H1 (cell line): ENCODE data around the gene ZNF527. TPM values are rescaled to one million over a fixed set of nuclear protein-coding genes. Genes with fewer than 3 reads are reported as not detected.
A peak's percentile ranks its signal among the peaks of the same experiment; 100 is the strongest.

Experiments used
- CTCF ChIA-PET: fragments of 300-600 bp; sonication (Branson Sonifier 250); formaldehyde crosslinking; loops from one replicate; lab custom pipeline; 2021; ENCODE audit not compliant: partially characterized antibody; lab: Charles Lee
- POLR2A ChIA-PET: fragments of 300-600 bp; sonication (Branson Sonifier 250); formaldehyde crosslinking; loops from one replicate; lab custom pipeline; 2021; ENCODE audit warnings: inconsistent platforms; ENCODE audit not compliant: partially characterized antibody; lab: Charles Lee
- DNase-seq, 2 experiments: peaks; one replicate each; pipeline versions ENCODE4 v3.0.0 to v3.0.0-alpha.2; 2010 to 2022; ENCODE audit warnings: low spot score in 2 of 2, low read depth in 1 of 2, mixed read lengths in 1 of 2
- FAIRE-seq: peaks from 2 replicates; lab custom pipeline; 2011; peaks lifted over from hg19 to GRCh38; lab: Jason Lieb, UNC
- H2AFZ ChIP-seq: 2 replicates; pipeline ENCODE4 v1.8.1; 2012; ENCODE audit warnings: low read length, inconsistent platforms
- H2AK5ac ChIP-seq: 2 replicates; pipeline ENCODE4 v1.6.1; 2013; ENCODE audit warnings: low read depth, low read length
- H2BK120ac ChIP-seq: replicated peaks from 2 replicates; pipeline ENCODE3; 2013; ENCODE audit warnings: low read depth, low read length, inconsistent platforms
- H2BK12ac ChIP-seq: 2 replicates; pipeline ENCODE4 v1.6.1; 2013; ENCODE audit warnings: low read depth, low read length
- H2BK15ac ChIP-seq: 2 replicates; pipeline ENCODE4 v1.6.1; 2013; ENCODE audit warnings: low read length
- H2BK20ac ChIP-seq: 2 replicates; pipeline ENCODE4 v1.6.1; 2013; ENCODE audit warnings: low read length
- H2BK5ac ChIP-seq: 2 replicates; pipeline ENCODE4 v1.6.1; 2013; ENCODE audit warnings: low read depth, low read length
- H3K14ac ChIP-seq: 2 replicates; pipeline ENCODE4 v1.6.1; 2013; ENCODE audit warnings: inconsistent platforms; ENCODE audit not compliant: insufficient read length
- H3K18ac ChIP-seq: 2 replicates; pipeline ENCODE4 v1.6.1; 2013; ENCODE audit warnings: low read length; ENCODE audit errors: extremely low read depth
- H3K23ac ChIP-seq: 2 replicates; pipeline ENCODE4 v1.6.1; 2013; ENCODE audit warnings: inconsistent platforms; ENCODE audit not compliant: insufficient read length
- H3K23me2 ChIP-seq: 2 replicates; pipeline ENCODE4 v1.6.1; 2013; ENCODE audit warnings: low read depth, low read length
- H3K27ac ChIP-seq: 2 replicates; pipeline ENCODE4 v1.6.1; 2011; ENCODE audit warnings: low read depth, low read length, inconsistent platforms
- H3K27me3 ChIP-seq, 4 experiments: replicated peaks in 1 of 4; 1 replicate in 1 of 4; 2 replicates in 3 of 4; pipeline versions ENCODE4 v1.6.1 to v1.8.1; 2011 to 2013; ENCODE audit warnings: low read length in 3 of 4, mild to moderate bottlenecking in 3 of 4, inconsistent platforms in 2 of 4, mixed read lengths in 2 of 4, moderate library complexity in 1 of 4; ENCODE audit not compliant: control insufficient read depth in 3 of 4, insufficient read depth in 3 of 4; ENCODE audit errors: extremely low read depth in 1 of 4
- H3K36me3 ChIP-seq, 4 experiments: 2 replicates each; pipeline versions ENCODE4 v1.6.1 to v1.8.1; 2011 to 2013; ENCODE audit warnings: mild to moderate bottlenecking in 4 of 4, low read length in 3 of 4, moderate library complexity in 2 of 4, control low read depth in 1 of 4, inconsistent platforms in 1 of 4; ENCODE audit not compliant: insufficient read depth in 4 of 4, control insufficient read depth in 2 of 4
- H3K4ac ChIP-seq: replicated peaks from 2 replicates; pipeline ENCODE3; 2013; ENCODE audit warnings: low read length, low read depth, mixed read lengths, inconsistent platforms; ENCODE audit not compliant: insufficient read length
- H3K4me1 ChIP-seq, 4 experiments: replicated peaks in 1 of 4; 1 replicate in 1 of 4; 2 replicates in 3 of 4; pipeline versions ENCODE4 v1.6.1 to v1.8.1; 2011 to 2013; ENCODE audit warnings: low read length in 3 of 4, inconsistent platforms in 2 of 4, mixed read lengths in 1 of 4; ENCODE audit not compliant: insufficient read depth in 4 of 4, control insufficient read depth in 3 of 4
- H3K4me2 ChIP-seq, 2 experiments: 2 replicates each; pipeline versions ENCODE4 v1.6.1 to v1.8.1; 2011 to 2013; ENCODE audit warnings: low read depth in 2 of 2, low read length in 2 of 2, control low read depth in 1 of 2, inconsistent platforms in 1 of 2, mild to moderate bottlenecking in 1 of 2; ENCODE audit not compliant: insufficient read depth in 1 of 2
- H3K4me3 ChIP-seq, 4 experiments: fragments of 200-600, 300-600 bp in 1 of 4; sonication (generic), shearing (Covaris generic), sonication (Bioruptor Twin) in 1 of 4; 2 replicates each; pipeline versions ENCODE4 v1.5.1 to v1.8.1; 2011 to 2016; ENCODE audit warnings: low read length in 4 of 4, low read depth in 3 of 4, control low read depth in 2 of 4, inconsistent platforms in 2 of 4, mild to moderate bottlenecking in 2 of 4, mixed read lengths in 1 of 4, moderate library complexity in 1 of 4; ENCODE audit not compliant: insufficient read depth in 2 of 4; ENCODE audit errors: extremely low read depth in 1 of 4
- H3K56ac ChIP-seq: replicated peaks from 2 replicates; pipeline ENCODE3; 2013; ENCODE audit warnings: low read depth, mild to moderate bottlenecking, mixed read lengths, low read length, inconsistent platforms; ENCODE audit not compliant: insufficient read length
- H3K79me1 ChIP-seq: 2 replicates; pipeline ENCODE4 v1.6.1; 2013; ENCODE audit warnings: low read depth, low read length, control low read depth
- H3K79me2 ChIP-seq, 2 experiments: 2 replicates each; pipeline versions ENCODE4 v1.6.1 to v1.8.1; 2012 to 2013; ENCODE audit warnings: low read length in 2 of 2, mild to moderate bottlenecking in 2 of 2, inconsistent platforms in 1 of 2; ENCODE audit not compliant: insufficient read depth in 2 of 2, control insufficient read depth in 1 of 2
- H3K9ac ChIP-seq, 4 experiments: replicated peaks in 1 of 4; 1 replicate in 1 of 4; 2 replicates in 3 of 4; pipeline versions ENCODE4 v1.6.1 to v1.8.1; 2011 to 2013; ENCODE audit warnings: low read depth in 3 of 4, low read length in 3 of 4, control low read depth in 2 of 4, mild to moderate bottlenecking in 2 of 4, moderate library complexity in 2 of 4, inconsistent platforms in 1 of 4; ENCODE audit errors: extremely low read depth in 1 of 4
- H3K9me3 ChIP-seq, 2 experiments: 2 replicates each; pipeline versions ENCODE4 v1.6.1 to v1.8.1; 2012 to 2013; ENCODE audit warnings: mild to moderate bottlenecking in 2 of 2, moderate library complexity in 2 of 2, control low read depth in 1 of 2, inconsistent platforms in 1 of 2, low read depth in 1 of 2, low read length in 1 of 2, mixed read lengths in 1 of 2; ENCODE audit not compliant: insufficient read depth in 2 of 2
- H4K20me1 ChIP-seq, 2 experiments: replicated peaks in 1 of 2; 2 replicates each; pipeline versions ENCODE3 to v1.8.1; 2011 to 2013; ENCODE audit warnings: inconsistent platforms in 2 of 2, low read length in 2 of 2, mild to moderate bottlenecking in 1 of 2; ENCODE audit not compliant: insufficient read depth in 2 of 2, control insufficient read depth in 1 of 2
- H4K5ac ChIP-seq: 2 replicates; pipeline ENCODE4 v1.6.1; 2013; ENCODE audit warnings: low read length, low read depth, mixed read lengths, inconsistent platforms; ENCODE audit not compliant: insufficient read length
- H4K8ac ChIP-seq: 2 replicates; pipeline ENCODE4 v1.8.0; 2013; ENCODE audit warnings: mild to moderate bottlenecking, moderate library complexity, low read length, inconsistent platforms; ENCODE audit not compliant: insufficient read depth; ENCODE audit errors: extremely low read depth
- H4K91ac ChIP-seq: replicated peaks from 2 replicates; pipeline ENCODE3; 2013; ENCODE audit warnings: low read length, mixed read lengths, inconsistent platforms; ENCODE audit not compliant: insufficient read length
- EGR1 ChIP-seq: IDR thresholded peaks from 2 replicates; pipeline ENCODE4 v1.6.1; 2011; ENCODE audit warnings: low read depth, low read length, borderline replicate concordance
- EZH2 ChIP-seq: fragments of 200-600 bp; sonication (generic); IDR thresholded peaks from 2 replicates; pipeline ENCODE4 v1.7.1; 2012; ENCODE audit warnings: low read depth, mild to moderate bottlenecking, moderate library complexity, low read length, inconsistent platforms; ENCODE audit not compliant: severe bottlenecking
- GABPA ChIP-seq: IDR thresholded peaks from 2 replicates; pipeline ENCODE4 v1.6.1; 2011; ENCODE audit warnings: mild to moderate bottlenecking, low read length, moderate library complexity, borderline replicate concordance; ENCODE audit not compliant: insufficient read depth
- POU5F1 ChIP-seq: IDR thresholded peaks from 2 replicates; pipeline ENCODE4 v1.6.1; 2011; ENCODE audit warnings: low read depth, mild to moderate bottlenecking, low read length, moderate library complexity
- RAD21 ChIP-seq, 2 experiments: IDR thresholded peaks in 1 of 2; conservative IDR thresholded peaks in 1 of 2; 2 replicates each; pipeline ENCODE4 v1.6.1; 2011; ENCODE audit warnings: low read depth in 2 of 2, low read length in 2 of 2, improper control_type of control experiment in 1 of 2, inconsistent platforms in 1 of 2, mild to moderate bottlenecking in 1 of 2, moderate library complexity in 1 of 2
- RXRA ChIP-seq: IDR thresholded peaks from 2 replicates; pipeline ENCODE4 v1.6.1; 2011; ENCODE audit warnings: low read depth, mild to moderate bottlenecking, low read length, moderate library complexity; ENCODE audit not compliant: insufficient read depth
- SP1 ChIP-seq: IDR thresholded peaks from 2 replicates; pipeline ENCODE4 v1.6.1; 2011; ENCODE audit warnings: low read depth, low read length
- SP2 ChIP-seq: IDR thresholded peaks from 2 replicates; pipeline ENCODE4 v1.6.1; 2012; ENCODE audit warnings: mild to moderate bottlenecking, low read length, inconsistent platforms
- SP4 ChIP-seq: IDR thresholded peaks from 2 replicates; pipeline ENCODE4 v1.6.1; 2012; ENCODE audit warnings: low read length, inconsistent platforms
- WGBS, 2 experiments: shearing (Covaris generic) in 1 of 2; methylation state at CpG; one replicate each; pipeline versions ENCODE4 v1.1.6 to v1.1.7; 2013 to 2015; ENCODE audit warnings: low lambda C conversion rate in 2 of 2, mixed read lengths in 2 of 2, inconsistent platforms in 1 of 2, low coverage in 1 of 2, missing lambda C conversion rate in 1 of 2; ENCODE audit not compliant: insufficient replicate concordance in 2 of 2, insufficient coverage in 1 of 2, insufficient read length in 1 of 2; ENCODE audit errors: extremely low coverage in 1 of 2, missing lambda C conversion rate in 1 of 2; 5-methylcytosine and 5-hydroxymethylcytosine counted together
- polyA plus RNA-seq, 7 experiments: library from polyadenylated mRNA; depleted of rRNA in 3 of 7; stranded (reverse) in 5 of 7; unstranded in 2 of 7; fragments of >200 nt in 5 of 7; fragments of 200-250 nt in 2 of 7; gene quantifications; 1 replicate in 5 of 7; 2 replicates in 1 of 7; 4 replicates in 1 of 7; pipeline versions ENCODE4 v1.2.1 to v1.2.3, GENCODE V29; 2011 to 2013; ENCODE audit warnings: missing spikeins in 2 of 7, mixed read lengths in 2 of 7
- total RNA-seq: library from RNA; stranded (reverse); fragmentation: NEBNext Ultra II Directional; extraction: Animal tissue kit (Norgen Biotek cat#: 25700); gene quantifications from 2 replicates; pipeline ENCODE4 v1.2.1, GENCODE V29; 2021
- TF ChIP-seq, protein P1 (sequence below): IDR thresholded peaks from 2 replicates; pipeline ENCODE4 v1.6.1; 2012; ENCODE audit warnings: inconsistent platforms

ZNF527 gene
- total and polyA plus RNA-seq, 2 of the 8 experiments (the other 6 are each of a cell fraction or from before 2014, with no cell fraction given) = 2.1 to 4.5 TPM

GRCh38 chr19:37329686-37330085 lies 41.2 kb upstream of the ZNF527 start:
- CTCF ChIA-PET = interaction anchor here (0.7 to 1.1 kb wide), 3 partner anchors 11 to 743 kb away, joined by 4 read pairs; no protein-coding TSS in a partner anchor
- TF ChIP-seq POU5F1 = no peak
- no peak for TF ChIP-seq SP1
- TF ChIP-seq, protein P1, sequence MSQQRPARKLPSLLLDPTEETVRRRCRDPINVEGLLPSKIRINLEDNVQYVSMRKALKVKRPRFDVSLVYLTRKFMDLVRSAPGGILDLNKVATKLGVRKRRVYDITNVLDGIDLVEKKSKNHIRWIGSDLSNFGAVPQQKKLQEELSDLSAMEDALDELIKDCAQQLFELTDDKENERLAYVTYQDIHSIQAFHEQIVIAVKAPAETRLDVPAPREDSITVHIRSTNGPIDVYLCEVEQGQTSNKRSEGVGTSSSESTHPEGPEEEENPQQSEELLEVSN = no peak
- no peak for TF ChIP-seq GABPA
- no peak for TF ChIP-seq SP4
- TF ChIP-seq EZH2 = no peak
- TF ChIP-seq EGR1 = no peak
- TF ChIP-seq RAD21 (IDR thresholded peaks at IDR 0.05 in 1 of 2, conservative IDR thresholded peaks at IDR 0.05 in 1 of 2; ENCODE audit: low read depth in 2 of 2, low read length in 2 of 2) = peak; percentile 77 to 80
- TF ChIP-seq RXRA = no peak
- TF ChIP-seq SP2 = no peak

More at GRCh38 chr19:37329686-37330085, 41.2 kb upstream of the ZNF527 start:
- Histone ChIP-seq H3K4me2 (no peak overlapping the region), H2AFZ (no peak overlapping the region), H3K56ac (no peak overlapping the region), H3K23ac (no peak overlapping the region), H2BK5ac (no peak overlapping the region), H3K27me3 (no peaks in the 10 kb centered on the region), H4K20me1 (peaks cover 0 to 7% of the 10 kb centered on the region in 2 experiments), H4K5ac (no peak overlapping the region), H3K9me3 (no peaks in the 10 kb centered on the region), H4K91ac (no peak overlapping the region), H2BK120ac (no peak overlapping the region), H3K27ac (no peak overlapping the region), H3K4me3 (no peak overlapping the region), H2BK15ac (no peak overlapping the region), H2BK20ac (no peak overlapping the region), H3K79me1 (0 out of 2 replicates have a peak, but pooled peaks cover 3% of the 10 kb centered on the region), H3K23me2 (peaks cover 2% of the 10 kb centered on the region; the same call in 1 of the 2 replicates), H3K18ac (no peak overlapping the region), H3K36me3 (peaks cover 4 to 33% (median 18%) of the 10 kb centered on the region in 4 experiments), H2BK12ac (no peak overlapping the region), H3K14ac (no peak overlapping the region), H3K9ac (no peak overlapping the region), H2AK5ac (no peak overlapping the region), H3K4me1 (peaks cover 0 to 5% (median 2%) of the 10 kb centered on the region in 4 experiments; a peak in 4 of 7 replicates), H3K79me2 (no peaks in the 10 kb centered on the region), H4K8ac (no peak overlapping the region), H3K4ac (no peak overlapping the region)
- 100% methylated on average over 1 of the region's 1 CpG; no CpG with 5 or more reads in 1 of the 2 experiments for WGBS, 2 experiments
- no peak for DNase-seq
- no peak for FAIRE-seq
- POLR2A ChIA-PET = interaction anchor here (0.5 kb wide), 1 partner anchor 9 kb away, joined by 3 read pairs; no protein-coding TSS in a partner anchor
